ENCODE data around the gene ABLIM1. TPM values are rescaled to one million over a fixed set of nuclear protein-coding genes. Genes with fewer than 3 reads are reported as not detected.

ABLIM1 gene
- total and polyA plus RNA-seq, 8 donors = 28.1 to 276 (median 92.9) TPM

DNA sequence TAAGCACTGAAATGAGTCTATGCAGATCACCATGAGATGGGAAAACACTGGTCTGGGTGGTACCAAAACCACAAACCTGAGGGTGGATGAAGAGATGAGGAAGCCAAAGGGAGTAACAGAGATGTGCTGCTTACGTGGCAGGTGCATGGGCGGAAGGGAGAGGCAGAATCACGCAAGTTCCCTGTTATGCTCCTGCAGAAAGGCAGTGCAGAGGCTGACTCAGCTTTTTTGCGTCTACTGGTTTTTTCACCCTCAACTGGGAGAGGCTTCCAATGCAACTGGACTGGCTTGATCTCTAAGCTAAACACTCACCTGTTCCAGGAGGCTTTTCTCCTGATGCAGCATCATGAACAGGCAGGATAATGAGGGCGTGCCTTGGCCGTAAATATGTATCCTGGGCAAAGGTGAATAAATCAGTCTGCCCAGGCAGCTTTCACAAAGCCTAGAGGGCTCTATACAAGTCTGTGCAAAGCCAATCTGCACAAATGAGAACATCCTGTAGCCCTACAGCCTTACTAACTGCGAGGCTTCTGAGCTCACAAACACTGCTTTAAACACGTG is 158.4 kb downstream of the ABLIM1 start:
- TF ChIP-seq POLR2A (IDR thresholded peaks at IDR 0.05) = no peak
- peak in 2 of 3 donors; percentile 76 to 82 for TF ChIP-seq POLR2AphosphoS5 (IDR thresholded peaks at IDR 0.05)
- intact Hi-C loops (cut with DNase I; ENCODE audit: low total_unique reads) = no loop called here
- 34 to 54% (median 39%) methylated on average over 8 of the region's 8 CpGs for WGBS, 5 donors
- no peaks in the 10 kb centered on the region for H3K9me3 ChIP-seq
- peak; percentile 74 to 93 for DNase-seq
- no peak overlapping the region for H3K4me3 ChIP-seq
- peaks cover 0 to 26% (median 8%) of the 10 kb centered on the region in 4 donors for H3K36me3 ChIP-seq
- no peaks in the 10 kb centered on the region for H3K27me3 ChIP-seq
- peaks cover 11 to 41% (median 18%) of the 10 kb centered on the region in 4 donors for H3K4me1 ChIP-seq
- peak overlapping the region; percentile 59 to 88 (median 69) for H3K27ac ChIP-seq

DNA sequence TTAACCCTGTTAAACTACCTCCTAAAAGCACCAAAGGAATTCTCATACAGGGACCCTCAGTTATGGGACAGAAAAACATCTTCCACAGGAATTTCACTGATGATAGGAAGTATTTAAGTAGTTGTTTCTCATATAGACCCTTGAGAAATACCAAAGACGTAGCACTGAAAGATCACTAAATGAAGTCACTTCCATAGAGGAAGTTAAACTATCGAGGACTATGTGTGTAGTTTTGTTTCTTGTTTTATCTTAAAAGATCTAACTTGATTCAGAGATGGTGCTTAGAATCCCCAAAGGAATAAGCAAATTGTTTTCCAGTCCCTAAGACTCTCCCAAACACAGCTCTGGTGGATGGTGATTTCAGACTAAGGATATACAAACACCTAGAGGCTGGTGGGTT is 159.0 kb downstream of the ABLIM1 start:
- H3K36me3 ChIP-seq = peaks cover 0 to 28% (median 9%) of the 10 kb centered on the region in 4 donors
- TF ChIP-seq CTCF (IDR thresholded peaks at IDR 0.05) (no peak), POLR2AphosphoS5 (IDR thresholded peaks at IDR 0.05) (no peak), POLR2A (IDR thresholded peaks at IDR 0.05) (no peak), EP300 (IDR thresholded peaks at IDR 0.05) (no peak)
- H3K9me3 ChIP-seq = no peaks in the 10 kb centered on the region
- intact Hi-C loops (cut with DNase I; ENCODE audit: low total_unique reads) = no loop called here
- H3K4me3 ChIP-seq = no peak overlapping the region
- DNase-seq = no peak
- H3K27me3 ChIP-seq = no peaks in the 10 kb centered on the region
- H3K4me1 ChIP-seq = peaks cover 9 to 35% (median 12%) of the 10 kb centered on the region in 4 donors
- WGBS, 5 donors = 68 to 78% (median 72%) methylated on average over 2 of the region's 2 CpGs
- peak overlapping the region; percentile 58 to 88 (median 69) for H3K27ac ChIP-seq

DNA sequence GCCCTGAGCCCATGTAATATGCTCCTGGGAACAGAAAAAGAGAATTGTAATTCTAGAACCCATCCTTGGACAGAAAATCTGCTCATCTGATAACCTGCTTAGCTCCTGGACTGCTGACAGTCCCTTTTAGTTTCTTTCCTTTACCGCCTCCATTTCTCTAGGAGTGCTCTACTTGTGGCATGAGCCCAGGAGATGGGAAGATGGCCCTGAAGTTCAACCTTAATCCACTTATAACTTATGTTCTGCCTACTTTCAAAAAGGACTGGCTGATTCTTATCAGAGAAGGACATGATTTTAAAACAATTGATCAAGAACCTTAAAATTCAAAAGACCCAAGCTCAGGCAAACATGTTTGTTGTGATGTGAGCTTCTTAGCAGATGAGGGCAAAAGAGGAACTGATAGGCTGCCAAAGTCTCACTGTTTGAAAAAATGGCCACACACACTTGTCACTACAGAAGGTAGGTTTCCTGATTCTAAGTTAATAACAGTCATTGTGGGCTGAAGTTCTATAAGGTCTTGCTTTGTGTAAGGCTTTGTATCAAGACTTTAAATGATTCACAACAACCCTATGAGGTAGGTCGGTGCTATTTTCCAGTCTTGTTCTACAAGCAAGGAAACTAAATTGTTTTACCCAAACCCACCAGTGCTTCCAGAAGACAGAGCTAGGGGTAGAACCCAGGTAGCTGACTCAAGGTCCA is 159.5 kb downstream of the ABLIM1 start:
- H3K27me3 ChIP-seq = no peaks in the 10 kb centered on the region
- H3K36me3 ChIP-seq = peaks cover 0 to 28% (median 9%) of the 10 kb centered on the region in 4 donors
- TF ChIP-seq CTCF (IDR thresholded peaks at IDR 0.05) = no peak
- TF ChIP-seq EP300 (IDR thresholded peaks at IDR 0.05) = no peak
- TF ChIP-seq POLR2A (IDR thresholded peaks at IDR 0.05) = no peak
- TF ChIP-seq POLR2AphosphoS5 (IDR thresholded peaks at IDR 0.05) = no peak
- intact Hi-C loops (cut with DNase I; ENCODE audit: low total_unique reads) = no loop called here
- H3K4me3 ChIP-seq = no peak overlapping the region
- H3K27ac ChIP-seq = peak overlapping the region; percentile 58 to 88 (median 69)
- WGBS, 5 donors = 78 to 90% (median 85%) methylated on average over 2 of the region's 2 CpGs
- H3K9me3 ChIP-seq = no peaks in the 10 kb centered on the region
- DNase-seq = no peak
- H3K4me1 ChIP-seq = peaks cover 10 to 31% (median 11%) of the 10 kb centered on the region in 4 donors

DNA sequence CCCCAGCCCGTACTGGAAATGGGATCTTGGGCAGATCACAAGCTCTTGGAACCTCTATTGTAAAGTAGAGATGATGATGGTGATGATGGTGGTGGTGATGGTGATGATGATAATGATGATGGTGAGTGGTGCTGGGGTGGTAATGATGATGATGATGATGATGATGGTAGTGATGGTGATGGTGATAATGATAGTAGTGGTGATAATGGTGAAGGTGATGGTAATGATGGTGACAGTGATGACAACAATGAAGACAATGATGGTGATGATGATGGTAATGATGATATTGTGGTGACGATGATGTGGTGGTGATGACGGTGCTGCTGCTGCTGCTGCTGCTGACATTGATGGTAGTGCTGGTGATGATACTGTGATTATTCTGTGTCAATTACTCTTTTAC is 162.8 kb downstream of the ABLIM1 start:
- peaks cover 0 to 37% (median 11%) of the 10 kb centered on the region in 4 donors for H3K36me3 ChIP-seq
- WGBS, 5 donors = 93 to 98% (median 96%) methylated on average over 3 of the region's 3 CpGs
- no peak overlapping the region for H3K27ac ChIP-seq
- no peaks in the 10 kb centered on the region for H3K27me3 ChIP-seq
- TF ChIP-seq POLR2AphosphoS5 (IDR thresholded peaks at IDR 0.05) (no peak), POLR2A (IDR thresholded peaks at IDR 0.05) (no peak), CTCF (IDR thresholded peaks at IDR 0.05) (no peak), EP300 (IDR thresholded peaks at IDR 0.05) (no peak)
- no peak for DNase-seq
- H3K4me1 ChIP-seq = peaks cover 10 to 36% (median 22%) of the 10 kb centered on the region in 4 donors
- H3K9me3 ChIP-seq = no peaks in the 10 kb centered on the region
- intact Hi-C loops (cut with DNase I; ENCODE audit: low total_unique reads) = no loop called here
- H3K4me3 ChIP-seq = no peak overlapping the region
